Measurements from ENCODE around the gene PHACTR1. TPM values are rescaled to one million over a fixed set of nuclear protein-coding genes. Genes with fewer than 3 reads are reported as not detected.
A peak's percentile ranks its signal among the peaks of the same experiment; 100 is the strongest.

The PHACTR1 gene
- total RNA-seq, 1 donor from 2014 or later, result 3.9 TPM

DNA sequence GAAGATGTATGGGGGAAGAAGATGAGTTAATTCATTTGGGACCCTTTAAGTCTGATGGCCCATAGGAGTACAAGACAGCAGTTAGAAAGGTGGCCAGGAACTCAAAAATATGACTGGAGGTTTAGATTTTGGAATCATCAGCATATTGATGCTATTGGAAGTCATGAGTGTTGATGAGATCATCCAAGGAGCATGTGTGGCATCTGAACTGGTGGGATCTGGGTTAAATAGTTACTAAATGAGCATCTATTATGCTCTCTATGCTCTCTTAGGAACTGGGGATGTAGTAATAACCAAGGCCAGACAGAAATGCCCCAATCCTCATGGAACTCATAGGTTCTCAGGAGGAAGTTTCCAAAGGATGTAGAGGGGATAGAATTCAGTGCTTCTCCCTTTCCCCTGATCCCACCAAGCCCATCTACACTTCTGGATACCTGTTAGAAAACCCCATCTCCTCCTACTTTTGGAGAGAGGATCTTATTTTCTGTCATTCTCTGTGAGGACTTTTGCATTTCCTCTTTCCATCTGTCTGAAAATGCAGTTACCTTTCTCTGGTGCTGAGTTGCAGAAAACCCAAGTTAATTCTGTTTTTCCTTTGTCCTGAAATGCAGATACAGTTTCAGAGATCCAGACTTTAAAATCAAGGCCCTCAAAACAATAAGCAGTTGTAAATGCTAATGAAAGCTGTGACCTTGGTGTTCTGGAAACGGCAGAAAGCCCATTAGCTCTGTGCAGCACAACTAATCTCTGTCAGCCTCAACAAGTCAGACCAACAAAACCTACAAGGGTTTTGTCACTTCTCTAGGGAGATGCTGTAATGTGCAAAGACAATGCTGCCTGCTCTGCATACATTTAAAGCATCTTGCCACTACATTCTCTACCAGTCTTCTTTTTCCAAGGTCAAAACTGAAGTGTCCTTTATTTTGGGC is 546.0 kb downstream of the PHACTR1 start:
- peak; percentile 67 for DNase-seq (ENCODE audit: low read depth)

DNA sequence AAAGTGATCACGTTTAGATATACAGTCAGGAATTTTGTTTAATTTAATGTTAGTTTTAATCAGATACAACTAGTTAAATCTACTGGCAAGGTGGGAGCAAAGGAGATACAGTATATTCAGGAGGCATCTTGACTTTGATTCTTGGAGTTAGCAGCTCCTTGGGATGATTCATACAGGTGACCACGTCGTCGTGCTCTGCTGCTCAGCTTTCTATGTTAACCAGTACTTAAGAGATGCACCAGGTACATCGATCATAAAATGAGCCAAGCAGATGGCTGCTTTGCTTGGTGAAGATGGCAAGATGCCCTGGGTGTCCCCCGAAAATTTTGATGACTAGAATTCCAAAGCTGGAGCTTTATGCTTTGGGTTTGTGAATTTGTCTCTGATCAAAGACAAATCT is 547.1 kb downstream of the PHACTR1 start:
- peak; percentile 29 for DNase-seq (ENCODE audit: low read depth)

DNA sequence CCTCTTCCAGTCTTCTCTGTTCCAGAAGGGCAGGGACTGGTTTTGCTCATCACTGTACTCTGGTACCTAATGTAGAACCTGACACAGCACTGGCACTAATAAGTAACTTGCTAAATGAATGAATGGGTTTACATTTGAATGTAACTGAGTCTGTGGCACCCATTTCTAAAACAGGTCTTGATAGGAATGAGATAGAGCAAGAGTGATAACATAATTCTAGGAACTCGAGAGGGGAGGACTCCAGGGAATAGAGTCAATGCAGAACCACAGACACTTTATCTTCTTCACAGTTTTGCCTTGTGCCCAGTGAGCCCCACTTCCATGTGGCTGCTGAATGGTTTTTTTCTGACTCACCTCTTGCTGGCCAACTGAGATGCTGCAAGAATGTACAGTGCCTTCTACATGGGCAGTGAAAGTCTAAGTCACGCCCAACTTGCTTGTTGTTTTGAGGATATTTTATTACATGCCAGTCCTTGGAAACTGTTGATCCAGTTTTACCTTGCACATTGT is 550.6 kb downstream of the PHACTR1 start:
- peak; percentile 97 for DNase-seq (ENCODE audit: low read depth)

- peak; percentile 89 for DNase-seq (ENCODE audit: low read depth)
Measured at GRCh38 chr6:13268913-13269518, 552.4 kb downstream of the PHACTR1 start.

DNA sequence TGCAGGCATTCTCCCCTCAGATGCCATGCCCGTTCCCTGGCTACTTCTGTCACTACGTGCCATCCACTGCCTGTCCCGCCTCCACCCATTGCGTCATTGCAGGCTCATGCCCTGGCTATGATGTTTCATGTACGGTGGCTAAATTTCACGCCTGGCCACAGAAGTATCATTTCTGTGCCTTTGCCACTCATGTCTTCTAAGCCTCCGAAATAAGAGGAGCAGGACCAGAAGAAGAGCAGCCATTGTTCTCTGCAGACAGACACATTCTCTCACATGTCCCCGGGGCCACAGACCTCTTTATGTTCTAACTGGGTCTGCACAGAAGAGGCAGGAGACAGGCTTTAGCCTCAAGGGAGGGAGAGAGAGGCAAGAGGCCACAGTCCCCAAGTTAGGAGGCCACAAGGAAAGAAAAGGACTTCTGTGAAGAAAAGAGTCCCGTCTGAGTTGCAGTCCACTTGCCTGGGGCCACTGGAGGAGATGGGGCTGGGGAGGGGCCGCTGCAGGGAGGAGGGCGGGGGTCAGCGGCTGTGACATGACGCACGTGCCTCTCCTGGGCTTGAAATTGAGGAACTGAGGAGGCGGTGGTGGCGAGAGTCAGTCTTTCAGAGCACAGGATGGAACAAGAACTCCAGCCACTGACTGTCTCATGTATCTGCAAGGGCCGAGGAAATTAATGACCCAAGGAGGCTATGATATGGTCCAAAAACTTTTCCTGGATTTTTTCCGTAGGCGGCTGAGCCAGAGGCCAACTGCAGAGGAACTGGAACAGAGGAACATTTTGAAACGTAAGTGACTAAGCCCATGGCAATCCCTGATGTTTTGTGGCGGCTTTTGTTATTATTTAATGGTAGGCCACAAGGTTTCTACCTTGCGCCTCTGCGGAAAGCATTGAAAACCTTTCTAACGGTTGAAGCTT is 555.8 kb downstream of the PHACTR1 start:
- peak; percentile 95 for DNase-seq (ENCODE audit: low read depth)

DNA sequence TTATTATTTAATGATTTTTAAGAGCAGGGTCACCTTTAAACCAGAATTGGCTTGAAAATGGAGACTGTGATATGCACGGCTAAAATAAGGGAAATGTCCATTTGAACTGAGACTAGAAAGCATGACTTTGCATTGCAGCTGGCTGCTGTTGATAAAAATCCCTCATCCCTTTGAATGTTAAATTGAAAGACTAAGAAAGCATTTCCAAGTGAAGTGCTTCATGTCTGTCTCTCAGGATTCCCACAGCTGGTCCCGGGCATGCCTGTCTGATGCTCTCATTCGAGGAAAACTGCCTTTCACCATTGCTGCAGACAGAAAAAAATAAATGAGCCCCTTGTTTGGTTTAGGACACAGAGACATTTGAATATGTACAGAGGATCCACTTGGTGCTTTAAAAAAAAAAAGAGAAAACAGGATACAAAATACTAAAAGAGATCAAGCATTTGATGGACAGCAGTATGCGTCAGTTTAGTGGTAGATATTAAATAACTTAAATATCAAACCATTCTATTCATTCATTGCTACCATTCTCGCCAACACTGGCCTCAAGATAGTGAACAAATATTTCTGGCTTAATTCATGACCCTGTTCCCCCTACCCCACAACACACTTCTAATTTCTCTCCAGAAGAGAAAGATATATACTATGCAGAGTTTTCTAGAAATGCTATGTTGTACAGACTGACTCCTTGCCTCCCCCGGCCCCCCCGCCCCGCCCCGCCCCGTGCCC is 556.8 kb downstream of the PHACTR1 start:
- DNase-seq (ENCODE audit: low read depth), result no peak

DNA sequence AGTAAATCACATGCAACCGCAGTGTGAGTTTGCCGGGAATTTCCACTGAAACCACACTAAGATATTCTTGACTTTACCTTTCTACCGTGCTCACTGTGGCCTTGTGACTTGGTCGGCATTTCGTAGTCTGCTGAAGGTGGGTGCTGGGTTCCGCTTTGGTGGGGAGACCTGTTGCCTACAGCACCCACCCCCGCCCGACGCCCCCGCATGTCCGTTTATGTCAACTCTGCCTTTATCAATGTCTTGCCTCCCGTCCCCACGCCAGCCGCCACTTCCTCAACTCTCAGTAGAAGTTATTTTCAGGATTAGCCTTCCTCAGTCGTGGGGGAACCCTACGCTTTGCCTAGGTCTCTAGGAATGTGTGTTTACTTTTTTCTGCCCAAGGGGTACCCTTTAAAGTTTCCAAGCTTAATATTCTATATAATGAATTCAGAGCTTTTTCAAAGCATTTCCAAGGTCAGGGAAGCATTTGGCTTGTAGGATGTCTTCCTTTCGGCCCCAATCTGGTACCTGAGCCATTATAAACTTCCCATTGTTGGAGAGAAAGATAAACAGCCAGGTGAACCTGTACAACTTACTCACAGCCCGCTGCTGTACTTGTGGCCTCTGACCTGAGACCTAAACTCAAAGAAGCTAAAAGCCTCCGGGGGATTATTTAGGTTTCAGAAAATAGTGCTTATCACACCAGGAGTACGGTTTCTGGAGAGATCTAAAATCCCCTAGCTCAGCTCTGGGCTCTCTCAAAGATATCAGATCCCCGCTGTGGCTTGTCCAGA is 557.6 kb downstream of the PHACTR1 start:
- peak; percentile 77 for DNase-seq (ENCODE audit: low read depth)

- no peak for DNase-seq (ENCODE audit: low read depth)
Measured at GRCh38 chr6:13274707-13275434, 558.3 kb downstream of the PHACTR1 start.

DNA sequence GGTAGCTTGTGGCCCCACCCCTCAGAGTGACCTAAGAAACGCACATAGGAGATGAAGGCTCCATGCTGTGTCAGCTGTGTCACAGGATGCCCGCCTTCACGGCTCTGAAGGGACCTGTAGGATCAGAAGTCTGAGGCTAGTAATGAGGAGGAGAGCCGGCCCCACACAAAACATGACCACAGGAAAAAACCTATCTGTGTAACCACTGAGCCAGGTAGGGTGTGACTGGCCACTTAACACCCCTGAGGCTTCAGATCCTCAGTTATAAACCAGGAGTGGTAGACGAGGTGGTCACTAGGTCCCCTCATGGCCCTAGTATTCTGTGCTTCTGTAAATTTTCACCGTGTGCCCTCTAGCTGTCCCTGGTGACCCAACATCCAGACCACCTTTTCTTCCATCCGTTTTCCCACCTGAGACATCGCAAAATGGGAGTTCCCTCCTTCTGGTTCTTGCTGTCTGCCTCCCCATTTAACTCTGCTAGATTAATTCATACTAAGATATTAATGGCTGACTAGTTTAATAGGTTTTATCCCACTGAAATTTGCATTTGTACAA is 558.9 kb downstream of the PHACTR1 start:
- DNase-seq (ENCODE audit: low read depth), result no peak

DNA sequence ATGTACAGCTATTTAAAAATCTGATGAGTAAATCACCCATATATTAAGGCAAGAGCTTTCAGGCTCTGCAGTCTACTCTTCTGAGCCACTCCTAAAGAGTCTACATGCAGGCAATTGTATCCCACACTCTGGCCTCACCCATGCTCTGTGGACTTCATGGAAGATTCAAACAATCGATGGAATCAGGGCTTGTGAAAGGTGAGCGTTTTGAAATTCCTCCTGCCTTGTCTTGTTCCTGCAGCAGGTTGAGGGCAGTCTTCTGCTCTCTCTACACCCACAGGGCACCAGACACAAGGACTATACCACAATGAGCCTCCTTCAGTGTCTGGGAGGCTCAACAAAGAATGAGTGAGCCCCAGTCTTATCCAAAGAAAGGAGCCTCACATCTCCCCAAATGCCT is 560.7 kb downstream of the PHACTR1 start:
- DNase-seq (ENCODE audit: low read depth), result no peak

DNA sequence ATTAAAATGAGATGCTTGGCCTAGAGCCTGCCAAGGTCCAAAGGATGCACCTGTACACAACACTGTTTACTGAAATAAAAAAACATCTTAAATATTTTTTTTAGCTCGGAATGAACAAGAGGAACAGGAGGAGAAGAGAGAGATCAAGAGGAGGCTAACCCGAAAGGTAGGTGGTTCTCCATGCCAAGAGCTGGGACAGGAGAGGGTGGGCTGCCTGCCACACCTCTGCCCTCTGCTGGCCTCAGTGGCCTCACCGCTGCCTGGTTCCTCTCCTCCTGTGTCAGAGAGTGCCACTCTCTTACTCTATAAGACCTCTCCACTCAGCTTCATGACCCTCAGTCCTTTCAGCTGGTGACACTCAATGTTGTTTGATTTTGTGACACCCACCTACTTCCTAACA is 561.6 kb downstream of the PHACTR1 start:
- no peak for DNase-seq (ENCODE audit: low read depth)

DNA sequence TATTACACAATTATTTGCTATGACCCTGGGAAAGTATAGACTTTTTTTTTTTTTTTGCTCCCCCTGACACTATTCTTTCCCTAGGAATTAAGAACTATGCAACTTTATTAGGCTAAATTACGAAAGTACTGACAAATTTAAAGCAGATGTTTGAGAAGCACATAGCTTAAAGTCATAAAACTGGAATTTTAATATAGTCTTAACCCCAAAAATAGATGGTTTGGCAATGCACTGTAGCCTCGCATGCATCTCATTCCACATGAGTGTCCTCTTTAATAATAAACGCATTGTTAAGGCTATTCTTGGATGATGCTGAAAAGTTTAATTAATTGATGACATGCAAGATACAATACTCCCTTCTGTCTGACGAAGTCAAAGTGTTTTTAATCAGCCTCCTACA is 562.4 kb downstream of the PHACTR1 start:
- DNase-seq (ENCODE audit: low read depth), result no peak

DNA sequence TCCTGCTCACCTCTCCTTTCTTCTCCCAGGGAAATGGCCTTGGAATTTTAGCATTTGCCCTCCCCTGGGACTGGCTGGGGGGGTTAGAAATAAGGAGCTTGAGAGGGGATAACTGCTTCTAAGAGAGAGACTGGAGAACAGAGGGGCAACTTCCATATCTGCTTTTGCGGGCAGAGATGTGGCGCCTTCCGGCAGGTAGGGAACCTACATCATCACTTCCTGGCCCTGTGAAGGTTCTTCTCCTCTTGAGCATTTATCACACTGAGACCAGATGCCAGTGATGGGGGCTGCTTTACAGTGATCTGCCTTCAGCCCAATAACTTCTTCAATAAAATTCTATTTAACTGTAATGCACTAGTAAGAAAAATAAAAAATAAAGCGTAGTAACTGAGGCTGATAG is 563.7 kb downstream of the PHACTR1 start:
- no peak for DNase-seq (ENCODE audit: low read depth)

DNA sequence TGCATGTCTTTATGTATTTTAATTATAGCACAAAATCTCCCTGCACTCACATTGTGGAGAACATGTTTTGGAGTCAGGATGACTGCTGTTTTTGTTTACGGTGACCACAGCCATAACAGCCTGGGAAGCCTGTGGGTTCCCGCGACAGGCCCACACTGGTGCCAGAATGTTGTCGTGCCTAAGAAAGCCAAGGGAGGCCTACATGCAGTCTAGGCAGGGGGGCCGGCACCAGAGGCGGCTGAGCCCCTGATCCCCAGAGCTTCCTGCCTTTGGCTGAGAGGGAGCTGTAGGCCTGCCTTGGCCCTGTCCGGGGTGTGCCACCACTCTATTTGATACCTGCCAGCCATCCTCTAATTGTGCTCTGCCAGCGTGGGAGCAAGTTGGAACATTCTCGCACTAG is 565.1 kb downstream of the PHACTR1 start:
- DNase-seq (ENCODE audit: low read depth), result no peak

GRCh38 chr6:13282393-13283069 is 566.0 kb downstream of the PHACTR1 start:
- no peak for DNase-seq (ENCODE audit: low read depth)

- no peak for DNase-seq (ENCODE audit: low read depth)
Measured at GRCh38 chr6:13283331-13283730, 566.8 kb downstream of the PHACTR1 start.

DNA sequence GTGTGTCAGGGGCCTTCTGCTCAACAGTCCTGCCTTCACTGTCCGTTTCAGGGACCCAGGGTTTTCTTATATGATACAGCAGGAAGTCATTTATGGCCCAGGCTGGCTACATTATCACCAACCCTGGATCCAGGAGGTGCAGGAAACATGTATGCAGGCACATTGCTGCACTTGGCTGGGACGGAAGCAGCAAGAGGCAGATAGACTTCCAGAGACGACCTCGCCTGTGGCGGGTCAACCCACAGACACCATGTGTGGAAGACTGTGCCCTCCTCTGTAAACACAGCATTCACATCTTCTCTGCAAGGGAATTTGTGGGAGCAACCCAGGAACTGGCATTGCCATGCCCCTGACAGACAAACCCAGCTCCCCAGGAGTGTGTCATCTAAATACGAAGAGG is 568.1 kb downstream of the PHACTR1 start:
- no peak for DNase-seq (ENCODE audit: low read depth)

DNA sequence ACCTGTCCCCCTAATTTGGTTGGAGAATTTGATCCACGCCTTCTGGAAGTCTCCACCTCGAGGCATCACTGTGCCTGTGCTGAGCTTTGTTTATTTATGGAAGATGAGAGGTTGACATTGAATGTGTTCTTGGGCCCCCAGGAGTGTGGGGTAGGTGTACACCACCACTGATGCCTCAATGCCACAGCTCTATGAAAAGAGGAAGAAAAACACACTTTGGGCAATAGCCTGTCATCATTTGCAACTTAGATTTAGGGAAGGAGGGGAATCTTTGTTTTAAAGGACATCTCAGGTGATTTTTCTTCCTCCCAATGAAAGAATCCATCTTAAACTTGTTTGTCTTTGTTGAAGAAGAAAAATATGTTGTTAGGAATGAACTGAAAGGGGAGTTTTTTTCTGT is 569.1 kb downstream of the PHACTR1 start:
- DNase-seq (ENCODE audit: low read depth), result no peak

DNA sequence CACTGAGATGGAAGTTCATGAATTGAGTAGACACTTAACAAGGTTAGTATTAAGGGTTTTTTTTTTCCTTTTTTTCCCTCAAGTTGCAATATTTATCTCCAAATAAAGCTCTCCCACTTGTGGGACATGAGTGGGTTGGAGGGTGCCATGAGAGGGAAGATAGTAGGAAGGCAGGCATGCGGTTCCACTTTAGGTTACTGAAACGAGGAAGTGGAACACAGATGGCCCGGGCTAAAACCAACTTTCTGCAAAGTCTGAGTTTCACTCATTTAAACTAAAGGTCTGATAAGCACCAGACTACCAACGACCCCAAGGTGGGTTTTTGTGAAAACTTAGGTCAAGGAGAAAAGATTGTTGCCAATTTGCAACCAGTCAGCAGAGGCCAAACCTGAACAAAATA is 569.6 kb downstream of the PHACTR1 start:
- no peak for DNase-seq (ENCODE audit: low read depth)
